IMR-90 (cell line): Measurements from ENCODE around the gene IZUMO2. TPM values are rescaled to one million over a fixed set of nuclear protein-coding genes. Genes with fewer than 3 reads are reported as not detected.

Experiments used
- ATAC-seq: fragments of 200-7000 bp; cut with Tn5 transposase; 2 replicates; pipeline ENCODE4 v1.9.1; 2020; ENCODE audit warnings: low read depth, mild to moderate bottlenecking, moderate library complexity
- BruUV-seq: library from RNA; stranded (reverse); fragments of 400-500 nt; replicated peaks from 2 replicates; lab custom pipeline; 2021; lab: Mats Ljungman, UMichigan
- CTCF ChIA-PET: fragments of 300-600 bp; formaldehyde crosslinking; extraction: SDS; loops from one replicate; lab custom pipeline; 2021; ENCODE audit warnings: antibody characterized with exemption; lab: Yijun Ruan, JAX
- POLR2A ChIA-PET: fragments of 300-600 bp; sonication (Branson Sonifier 250); formaldehyde crosslinking; loops from one replicate; lab custom pipeline; 2022; ENCODE audit warnings: antibody characterized with exemption; ENCODE audit not compliant: unreplicated experiment; lab: Charles Lee
- DNase-seq: peaks from one replicate; pipeline ENCODE4 v3.0.0; 2013
- H2AFZ ChIP-seq: replicated peaks from 2 replicates; pipeline ENCODE3; 2013; ENCODE audit warnings: low read length, mild to moderate bottlenecking; ENCODE audit not compliant: poor library complexity
- H2AK5ac ChIP-seq: 2 replicates; pipeline ENCODE4 v1.6.1; 2013; ENCODE audit warnings: low read depth, low read length, inconsistent platforms
- H2AK9ac ChIP-seq: replicated peaks from 2 replicates; pipeline ENCODE3; 2013; ENCODE audit warnings: mild to moderate bottlenecking, low read depth, low read length, moderate library complexity; ENCODE audit not compliant: poor library complexity
- H2BK120ac ChIP-seq: 2 replicates; pipeline ENCODE4 v1.6.1; 2013; ENCODE audit warnings: low read depth, low read length, inconsistent platforms
- H2BK15ac ChIP-seq: 3 replicates; pipeline ENCODE4 v1.6.1; 2013; ENCODE audit warnings: low read depth, low read length, inconsistent platforms
- H2BK20ac ChIP-seq: 2 replicates; pipeline ENCODE4 v1.6.1; 2013; ENCODE audit warnings: low read depth, mild to moderate bottlenecking, inconsistent platforms, low read length, moderate library complexity
- H2BK5ac ChIP-seq: 2 replicates; pipeline ENCODE4 v1.6.1; 2013; ENCODE audit warnings: mild to moderate bottlenecking, low read depth, low read length, inconsistent platforms; ENCODE audit not compliant: poor library complexity, severe bottlenecking
- H3K14ac ChIP-seq: replicated peaks from 2 replicates; pipeline ENCODE4 v1.6.1; 2013; ENCODE audit warnings: low read depth, low read length, inconsistent platforms
- H3K18ac ChIP-seq: 2 replicates; pipeline ENCODE4 v1.6.1; 2013; ENCODE audit warnings: low read depth, low read length, control low read depth
- H3K23ac ChIP-seq: 2 replicates; pipeline ENCODE4 v1.6.1; 2013; ENCODE audit warnings: low read depth, low read length, inconsistent platforms
- H3K27ac ChIP-seq: 2 replicates; pipeline ENCODE4 v1.5.1; 2013; ENCODE audit warnings: mild to moderate bottlenecking, control low read depth, low read length; ENCODE audit not compliant: insufficient read depth
- H3K27me3 ChIP-seq: 2 replicates; pipeline ENCODE4 v1.6.1; 2013; ENCODE audit warnings: low read length; ENCODE audit not compliant: control insufficient read depth, insufficient read depth
- H3K36me3 ChIP-seq: 2 replicates; pipeline ENCODE4 v1.6.1; 2013; ENCODE audit warnings: low read length, mixed read lengths; ENCODE audit not compliant: control insufficient read depth, insufficient read depth
- H3K4ac ChIP-seq: 2 replicates; pipeline ENCODE4 v1.6.1; 2013; ENCODE audit warnings: low read depth, low read length, inconsistent platforms
- H3K4me1 ChIP-seq: 2 replicates; pipeline ENCODE4 v1.6.1; 2013; ENCODE audit warnings: low read length, mixed read lengths; ENCODE audit not compliant: control insufficient read depth, insufficient read depth
- H3K4me2 ChIP-seq: 2 replicates; pipeline ENCODE4 v1.6.1; 2013; ENCODE audit warnings: low read depth, mild to moderate bottlenecking, control low read depth, low read length, moderate library complexity
- H3K4me3 ChIP-seq: 2 replicates; pipeline ENCODE4 v1.5.1; 2013; ENCODE audit warnings: low read depth, mild to moderate bottlenecking, control low read depth, low read length, moderate library complexity; ENCODE audit not compliant: insufficient read depth
- H3K56ac ChIP-seq: 2 replicates; pipeline ENCODE4 v1.6.1; 2013; ENCODE audit warnings: low read length, inconsistent platforms; ENCODE audit not compliant: insufficient read depth; ENCODE audit errors: extremely low read depth
- H3K79me1 ChIP-seq, 2 experiments: 2 replicates each; pipeline ENCODE4 v1.6.1; 2013; ENCODE audit warnings: low read length in 2 of 2, inconsistent platforms in 1 of 2, low read depth in 1 of 2
- H3K9ac ChIP-seq: 2 replicates; pipeline ENCODE4 v1.6.1; 2013; ENCODE audit warnings: low read depth, low read length, control low read depth
- H3K9me1 ChIP-seq: 2 replicates; pipeline ENCODE4 v1.6.1; 2013; ENCODE audit warnings: low read length, inconsistent platforms; ENCODE audit not compliant: insufficient read depth
- H3K9me3 ChIP-seq: 2 replicates; pipeline ENCODE4 v1.6.1; 2013; ENCODE audit warnings: low read length; ENCODE audit not compliant: control insufficient read depth, insufficient read depth
- H4K20me1 ChIP-seq: 2 replicates; pipeline ENCODE4 v1.6.1; 2013; ENCODE audit warnings: low read length, inconsistent platforms; ENCODE audit not compliant: insufficient read depth
- H4K5ac ChIP-seq: 2 replicates; pipeline ENCODE4 v1.6.1; 2013; ENCODE audit warnings: mild to moderate bottlenecking, low read depth, low read length, control low read depth
- H4K8ac ChIP-seq, 2 experiments: 2 replicates each; pipeline ENCODE4 v1.6.1; 2013; ENCODE audit warnings: low read depth in 2 of 2, low read length in 2 of 2, control low read depth in 1 of 2, inconsistent platforms in 1 of 2
- H4K91ac ChIP-seq: 2 replicates; pipeline ENCODE4 v1.6.1; 2013; ENCODE audit warnings: low read depth, low read length, inconsistent platforms; ENCODE audit not compliant: insufficient read depth
- BHLHE40 ChIP-seq: fragments of 150-350 bp; IDR thresholded peaks from 2 replicates; pipeline ENCODE4 v1.6.1; 2016; ENCODE audit warnings: mild to moderate bottlenecking, low read depth, low read length
- FOS ChIP-seq: fragments of 150-350 bp; IDR thresholded peaks from 2 replicates; pipeline ENCODE4 v1.6.1; 2016; ENCODE audit warnings: low read depth, low read length
- MAFK ChIP-seq: IDR thresholded peaks from 2 replicates; pipeline ENCODE4 v1.6.1; 2012; ENCODE audit warnings: low read depth, low read length, improper control_type of control experiment
- MXI1 ChIP-seq: IDR thresholded peaks from 2 replicates; pipeline ENCODE4 v1.6.1; 2012; ENCODE audit warnings: low read depth, mild to moderate bottlenecking, low read length, moderate library complexity, borderline replicate concordance
- NFE2L2 ChIP-seq: fragments of 150-350 bp; IDR thresholded peaks from 2 replicates; pipeline ENCODE4 v1.6.1; 2016; ENCODE audit warnings: low read depth, mild to moderate bottlenecking, low read length
- RAD21 ChIP-seq: IDR thresholded peaks from 2 replicates; pipeline ENCODE4 v1.6.1; 2012; ENCODE audit warnings: low read length, improper control_type of control experiment
- RFX5 ChIP-seq: IDR thresholded peaks from 2 replicates; pipeline ENCODE4 v1.8.0; 2012; ENCODE audit warnings: low read depth, mild to moderate bottlenecking, low read length, moderate library complexity
- SMC3 ChIP-seq: fragments of 150-350 bp; IDR thresholded peaks from 2 replicates; pipeline ENCODE4 v1.6.1; 2016; ENCODE audit warnings: low read depth, mild to moderate bottlenecking, antibody characterized with exemption, low read length, moderate library complexity
- USF2 ChIP-seq: fragments of 150-350 bp; IDR thresholded peaks from 2 replicates; pipeline ENCODE4 v1.6.1; 2017; ENCODE audit warnings: mild to moderate bottlenecking, antibody characterized with exemption, low read length, low read depth
- WGBS, 2 experiments: methylation state at CpG; one replicate each; pipeline versions ENCODE4 v1.1.5 to v1.1.7; 2013; ENCODE audit warnings: missing lambda C conversion rate in 2 of 2; ENCODE audit not compliant: insufficient read length in 1 of 2; ENCODE audit errors: extremely low coverage in 2 of 2; 5-methylcytosine and 5-hydroxymethylcytosine counted together
- dilution Hi-C: fragments of 300-500 bp; cut with HindIII; formaldehyde crosslinking; loops from one replicate; pipeline ENCODE4 v1.14.3; 2018; ENCODE audit warnings: low sequenced_read_pairs; ENCODE audit not compliant: unreplicated experiment
- in situ Hi-C: fragments of 300-500 bp; cut with MboI; formaldehyde crosslinking; loops from 3 replicates; pipeline ENCODE4 v1.14.3; 2019; ENCODE audit warnings: low sequenced_read_pairs, inconsistent platforms, mixed read lengths
- intact Hi-C: fragments of 100-400 bp; cut with micrococcal nuclease; formaldehyde crosslinking; loops from 2 replicates; pipeline ENCODE4 v1.10.0; 2022
- polyA plus RNA-seq, 3 experiments: library from polyadenylated mRNA; depleted of rRNA; stranded (reverse); fragments of >200 nt; gene quantifications; 2 replicates each; pipeline ENCODE4 v1.2.3, GENCODE V29; 2012; ENCODE audit warnings: low replicate concordance in 1 of 3
- total RNA-seq: library from RNA; depleted of rRNA; stranded (reverse); fragments of >200 nt; gene quantifications from 2 replicates; pipeline ENCODE4 v1.2.3, GENCODE V29; 2012

The IZUMO2 gene
- total and polyA plus RNA-seq, 2 of the 4 experiments (the other 2 are of a cell fraction), result not detected

GRCh38 chr19:50204811-50205675 is 42.0 kb upstream of the IZUMO2 start:
- DNase-seq, result no peak
- Histone ChIP-seq H3K27ac (no peak overlapping the region), H3K36me3 (no peaks in the 10 kb centered on the region), H2AFZ (no peak overlapping the region), H3K4me1 (no peaks in the 10 kb centered on the region), H2BK15ac (no peak overlapping the region), H2AK9ac (no peak overlapping the region), H3K4me2 (no peak overlapping the region), H2BK20ac (no peak overlapping the region), H3K14ac (no peak overlapping the region), H4K8ac (no peak overlapping the region), H3K9me1 (no peaks in the 10 kb centered on the region), H2BK120ac (no peak overlapping the region), H3K9ac (no peak overlapping the region), H3K9me3 (peaks cover 2% of the 10 kb centered on the region; the same call in 1 of the 2 replicates), H3K4me3 (no peak overlapping the region), H3K79me1 (no peaks in the 10 kb centered on the region), H3K56ac (no peak overlapping the region), H3K18ac (no peak overlapping the region), H2AK5ac (no peak overlapping the region), H3K23ac (no peak overlapping the region), H4K20me1 (no peaks in the 10 kb centered on the region), H2BK5ac (no peak overlapping the region), H4K5ac (no peak overlapping the region), H3K4ac (no peak overlapping the region), H3K27me3 (peaks cover 3% of the 10 kb centered on the region; the same call in 1 of the 2 replicates), H4K91ac (no peak overlapping the region)
- in situ Hi-C loops (no loop called here), intact Hi-C loops (no loop called here), dilution Hi-C loops (no loop called here)
- ChIA-PET CTCF (no interaction called here), POLR2A (no interaction called here)
- no TSS peak for BruUV-seq
- ATAC-seq, result no peak
- 8% methylated on average over 22 of the region's 49 CpGs; no CpG with 5 or more reads in 1 of the 2 experiments for WGBS, 2 experiments
- TF ChIP-seq BHLHE40 (no peak), RFX5 (no peak), RAD21 (no peak), MXI1 (no peak), NFE2L2 (no peak), USF2 (no peak), FOS (no peak), MAFK (no peak), SMC3 (no peak)
